Testis (tissue), 3 donors: ENCODE results near the gene PBXIP1. TPM values are rescaled to one million over a fixed set of nuclear protein-coding genes. Genes with fewer than 3 reads are reported as not detected.
"Not testable (repeated sequence)": the region's sequence is repeated elsewhere in the genome, so short reads cannot be mapped to it uniquely, and the experiment has no call there.

Source experiments
- DNase-seq: peaks from one replicate; pipeline ENCODE4 v3.0.0-alpha.2; 2019
- H3K27ac ChIP-seq, 2 donors: fragments of 200-600 bp; sonication (generic); one replicate each; pipeline ENCODE4 v1.5.1; 2019
- H3K27me3 ChIP-seq: fragments of 200-600 bp; sonication (generic); one replicate; pipeline ENCODE4 v1.5.1; 2019
- H3K36me3 ChIP-seq: fragments of 200-600 bp; sonication (generic); one replicate; pipeline ENCODE4 v1.5.1; 2017; ENCODE audit warnings: low read depth; ENCODE audit errors: missing control alignments
- H3K4me1 ChIP-seq: fragments of 200-600 bp; sonication (generic); one replicate; pipeline ENCODE4 v1.5.1; 2019
- H3K4me3 ChIP-seq, 2 donors: fragments of 200-600 bp; sonication (generic); one replicate each; pipeline ENCODE4 v1.5.1; 2017 to 2019
- H3K9me3 ChIP-seq: fragments of 200-600 bp; sonication (generic); one replicate; pipeline ENCODE4 v1.5.1; 2017
- CTCF ChIP-seq, 3 experiments: fragments of 450-650 bp in 2 of 3; fragments of 200-600 bp in 1 of 3; sonication (generic) in 1 of 3; IDR thresholded peaks; one replicate each; pipeline ENCODE4 v1.5.1; 2016 to 2019; ENCODE audit warnings: antibody characterized with exemption in 3 of 3, mild to moderate bottlenecking in 2 of 3, moderate library complexity in 1 of 3
- POLR2A ChIP-seq: fragments of 450-650 bp; IDR thresholded peaks from one replicate; pipeline ENCODE4 v1.6.1; 2017; ENCODE audit warnings: antibody characterized with exemption, mild to moderate bottlenecking, moderate library complexity
- WGBS, 2 donors: methylation state at CpG; one replicate each; pipeline ENCODE4 v1.1.5; 2018; 5-methylcytosine and 5-hydroxymethylcytosine counted together
- intact Hi-C: fragments of 100-400 bp; cut with DNase I; formaldehyde crosslinking; loops from one replicate; pipeline ENCODE4 v1.15.1; 2023; ENCODE audit warnings: low total_unique reads
- polyA plus RNA-seq: library from polyadenylated mRNA; stranded (reverse); fragments of 350-450 nt; fragmentation: Illumina TruSeq; extraction: RNeasy Lipid Tissue Mini Kit (QIAGEN cat#74804); gene quantifications from one replicate; pipeline ENCODE4 v1.2.3, GENCODE V29; 2014; ENCODE audit warnings: low read depth, low replicate concordance; ENCODE audit not compliant: insufficient read depth
- total RNA-seq, 2 donors: library from RNA; depleted of rRNA; stranded (reverse); fragments of >200 nt; gene quantifications; one replicate each; pipeline ENCODE4 v1.2.3, GENCODE V29; 2016

The PBXIP1 gene
- total and polyA plus RNA-seq, 3 donors from 2014 or later, result 84.1 to 111 (median 87.1) TPM

DNA sequence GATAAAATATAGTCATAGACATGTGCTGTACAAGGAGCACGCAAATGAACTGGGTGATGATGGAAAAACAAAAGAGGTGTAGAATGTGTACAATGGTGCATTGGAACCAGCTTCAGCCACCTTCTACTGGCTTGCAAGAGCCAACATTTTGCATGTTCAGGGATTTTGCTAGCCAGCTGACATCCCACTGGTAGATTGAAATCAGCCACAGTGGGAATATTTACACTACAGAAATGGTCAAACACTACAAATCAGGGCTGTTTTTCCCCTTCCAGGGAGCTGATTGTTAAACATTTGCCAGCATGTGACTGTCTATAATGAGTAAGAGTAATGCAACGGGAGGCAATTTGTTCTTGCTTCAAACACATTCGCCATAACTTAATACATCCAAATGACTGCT, 42.6 kb downstream of the PBXIP1 start:
- no peaks in the 10 kb centered on the region for H3K27me3 ChIP-seq
- no peak overlapping the region for H3K27ac ChIP-seq
- WGBS, 2 donors, result 92 to 95% methylated on average over 3 of the region's 3 CpGs
- H3K9me3 ChIP-seq, result no peaks in the 10 kb centered on the region
- no peak for DNase-seq
- H3K36me3 ChIP-seq, result no peaks in the 10 kb centered on the region
- H3K4me1 ChIP-seq, result no peaks in the 10 kb centered on the region
- no peak for TF ChIP-seq POLR2A
- TF ChIP-seq CTCF (IDR thresholded peaks at IDR 0.05), result no peak
- intact Hi-C loops, result no loop called here
- no peak overlapping the region for H3K4me3 ChIP-seq

GRCh38 chr1:154912755-154913154, 43.1 kb downstream of the PBXIP1 start:
- Histone ChIP-seq H3K36me3 (no peaks in the 10 kb centered on the region), H3K4me1 (no peaks in the 10 kb centered on the region), H3K27me3 (no peaks in the 10 kb centered on the region), H3K27ac (no peak overlapping the region), H3K4me3 (no peak overlapping the region), H3K9me3 (no peaks in the 10 kb centered on the region)
- intact Hi-C loops, result no loop called here
- WGBS, 2 donors, result 94 to 100% methylated on average over 2 of the region's 2 CpGs
- no peak for TF ChIP-seq POLR2A
- TF ChIP-seq CTCF (IDR thresholded peaks at IDR 0.05), result no peak
- DNase-seq, result no peak

- Histone ChIP-seq H3K27me3 (no peaks in the 10 kb centered on the region), H3K9me3 (no peaks in the 10 kb centered on the region), H3K4me1 (no peaks in the 10 kb centered on the region), H3K27ac (no peak overlapping the region), H3K4me3 (no peak overlapping the region), H3K36me3 (no peaks in the 10 kb centered on the region)
- no peak for DNase-seq
- intact Hi-C loops, result no loop called here
- 85 to 94% methylated on average over 8 of the region's 8 CpGs for WGBS, 2 donors
- TF ChIP-seq POLR2A (no peak), CTCF (IDR thresholded peaks at IDR 0.05) (no peak)
These were observed 44.0 kb downstream of the PBXIP1 start for GRCh38 chr1:154911691-154912550.

- WGBS, 2 donors, result 92 to 95% methylated on average over 5 of the region's 5 CpGs
- no peaks in the 10 kb centered on the region for H3K36me3 ChIP-seq
- H3K4me1 ChIP-seq, result no peaks in the 10 kb centered on the region
- intact Hi-C loops, result no loop called here
- no peak overlapping the region for H3K27ac ChIP-seq
- DNase-seq, result no peak
- H3K4me3 ChIP-seq, result no peak overlapping the region
- TF ChIP-seq CTCF (IDR thresholded peaks at IDR 0.05) (no peak), POLR2A (no peak)
- no peaks in the 10 kb centered on the region for H3K27me3 ChIP-seq
- no peaks in the 10 kb centered on the region for H3K9me3 ChIP-seq
These were observed 45.0 kb downstream of the PBXIP1 start for GRCh38 chr1:154910851-154911250.

DNA sequence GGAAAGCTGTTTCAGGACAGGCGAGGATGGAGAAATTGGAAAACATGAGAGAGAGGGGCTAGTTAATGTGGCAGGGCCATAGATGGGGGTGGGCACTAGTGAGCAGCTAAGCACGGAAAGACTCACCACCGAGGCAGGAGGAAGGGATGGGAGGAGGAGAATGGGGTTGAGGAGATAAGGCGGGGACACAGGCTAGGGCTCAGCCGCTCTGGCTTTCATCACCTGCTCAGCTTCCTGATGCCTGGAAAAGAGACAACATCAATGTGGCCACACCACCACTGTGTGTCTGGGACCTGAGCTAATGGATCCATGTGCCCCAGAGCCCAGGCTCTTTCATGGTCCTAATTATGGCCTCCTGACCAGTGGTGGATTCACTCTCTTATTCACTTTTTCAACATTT, 47.0 kb downstream of the PBXIP1 start:
- no peaks in the 10 kb centered on the region for H3K9me3 ChIP-seq
- H3K4me3 ChIP-seq, result no peak overlapping the region
- no peaks in the 10 kb centered on the region for H3K4me1 ChIP-seq
- no peak for DNase-seq
- WGBS, 2 donors, result 94% methylated on average over 5 of the region's 5 CpGs
- TF ChIP-seq CTCF (IDR thresholded peaks at IDR 0.05), result no peak
- no peak for TF ChIP-seq POLR2A
- no peak overlapping the region for H3K27ac ChIP-seq
- H3K27me3 ChIP-seq, result no peaks in the 10 kb centered on the region
- no peaks in the 10 kb centered on the region for H3K36me3 ChIP-seq
- intact Hi-C loops, result no loop called here

DNA sequence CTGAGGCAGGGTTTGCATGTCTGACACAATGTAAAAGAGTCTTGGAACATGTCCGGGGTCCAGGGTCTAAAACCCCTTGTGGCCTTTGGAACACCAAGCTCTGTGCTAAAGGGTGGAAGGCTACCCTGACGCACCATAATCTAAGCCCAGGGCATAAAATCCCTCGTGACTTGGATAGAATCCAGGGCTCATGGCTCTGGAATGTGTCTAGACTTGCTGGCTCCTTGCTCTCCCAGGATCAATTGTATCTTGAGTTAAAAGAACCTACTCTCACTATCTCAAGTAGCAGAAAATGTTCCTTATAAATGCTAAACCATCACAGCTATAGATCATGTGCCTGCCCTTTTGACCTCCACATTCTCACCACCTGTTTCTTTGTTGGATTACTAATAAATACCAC, 47.8 kb downstream of the PBXIP1 start:
- H3K27me3 ChIP-seq, H3K36me3 ChIP-seq, H3K4me1 ChIP-seq, H3K9me3 ChIP-seq, intact Hi-C loops, H3K27ac ChIP-seq, H3K4me3 ChIP-seq, DNase-seq: not testable (repeated sequence)
- 65 to 79% methylated on average over 3 of the region's 3 CpGs for WGBS, 2 donors
